Adrenal gland (tissue), 12 donors: ENCODE results near the gene GPATCH2L. TPM values are rescaled to one million over a fixed set of nuclear protein-coding genes. Genes with fewer than 3 reads are reported as not detected.

Source experiments
- DNase-seq, 7 donors: peaks; one replicate each; pipeline ENCODE4 v3.0.0-alpha.2; 2019 to 2020
- H3K27ac ChIP-seq, 5 donors: fragments of 200-600 bp; sonication (generic) in 4 of 5; 1 replicate in 3 of 5; 2 replicates in 2 of 5; pipeline versions ENCODE4 v1.5.1 to v1.8.0; 2016 to 2020; ENCODE audit warnings: mild to moderate bottlenecking in 1 of 5
- H3K27me3 ChIP-seq: fragments of 200-600 bp; 2 replicates; pipeline ENCODE4 v1.8.0; 2021
- H3K36me3 ChIP-seq, 2 donors: fragments of 200-600 bp; replicated peaks in 1 of 2; 1 replicate in 1 of 2; 2 replicates in 1 of 2; pipeline versions ENCODE4 v1.5.1 to v1.8.0; 2018 to 2022
- H3K4me1 ChIP-seq, 2 donors: fragments of 200-600 bp; replicated peaks in 1 of 2; 1 replicate in 1 of 2; 2 replicates in 1 of 2; pipeline versions ENCODE4 v1.5.1 to v1.8.0; 2018 to 2021
- H3K4me3 ChIP-seq, 4 donors: fragments of 200-600 bp; sonication (generic) in 3 of 4; one replicate each; pipeline ENCODE4 v1.5.1; 2016 to 2018
- H3K9me3 ChIP-seq, 3 donors: fragments of 200-600 bp; sonication (generic) in 1 of 3; replicated peaks in 1 of 3; 1 replicate in 2 of 3; 2 replicates in 1 of 3; pipeline versions ENCODE4 v1.5.1 to v1.8.0; 2016 to 2021
- CTCF ChIP-seq, 6 experiments: fragments of 450-650 bp in 4 of 6; fragments of 200-600 bp in 2 of 6; sonication (generic) in 1 of 6; IDR thresholded peaks; 1 replicate in 5 of 6; 2 replicates in 1 of 6; pipeline versions ENCODE4 v1.5.1 to v1.8.0; 2016 to 2021; ENCODE audit warnings: antibody characterized with exemption in 6 of 6, mild to moderate bottlenecking in 2 of 6, moderate library complexity in 1 of 6
- POLR2A ChIP-seq, 2 donors: fragments of 450-650 bp; IDR thresholded peaks; one replicate each; pipeline ENCODE4 v1.6.1; 2017; ENCODE audit warnings: antibody characterized with exemption in 2 of 2, mild to moderate bottlenecking in 2 of 2, moderate library complexity in 1 of 2
- WGBS, 4 donors: extraction: QIAGEN DNeasy Blood & Tissue Kit in 2 of 4; methylation state at CpG; one replicate each; pipeline versions ENCODE4 v1.1.5 to v1.1.7; 2013 to 2017; 5-methylcytosine and 5-hydroxymethylcytosine counted together
- intact Hi-C, 2 donors: fragments of 100-400 bp; cut with DNase I; formaldehyde crosslinking; loops; one replicate each; pipeline versions ENCODE4 v1.14.1 to v1.15.0; 2022 to 2023
- polyA plus RNA-seq, 3 donors: library from polyadenylated mRNA; stranded (reverse); fragments of 200-250 nt in 2 of 3; fragments of 350-450 nt in 1 of 3; fragmentation: Illumina TruSeq in 1 of 3; extraction: RNeasy Lipid Tissue Mini Kit (QIAGEN cat#74804) in 1 of 3; gene quantifications; one replicate each; pipeline ENCODE4 v1.2.3, GENCODE V29; 2013 to 2014
- total RNA-seq, 9 donors: library from RNA; depleted of rRNA in 4 of 9; stranded (reverse); fragments of >200 nt in 4 of 9; fragments of 120-200 nt in 1 of 9; fragmentation: NEBNext Ultra II Directional in 1 of 9; extraction: Animal tissue kit (Norgen Biotek cat#: 25700) in 1 of 9; gene quantifications; one replicate each; pipeline versions ENCODE4 v1.1.0 to v1.2.4, GENCODE V29; 2013 to 2023
- donor health status: healthy with polysubstance abuse.
- donor health status: Bipolar disorder and iron deficiency.
- donor health status: DM: yes; HTN: yes; CAD: no.
- donor health status: DM: no; HTN: no; CAD: no.
- donor health status: DM: no; HTN: no; CAD: no.
- donor health status: DM: yes; HTN: yes; CAD: no.

GPATCH2L gene
- total and polyA plus RNA-seq, 12 donors: 3.2 to 108 (median 41.1) TPM

- no peak for DNase-seq
- no peaks in the 10 kb centered on the region for H3K36me3 ChIP-seq
- H3K27ac ChIP-seq: no peak overlapping the region
- H3K27me3 ChIP-seq: no peaks in the 10 kb centered on the region
- intact Hi-C loops: no loop called here
- H3K4me1 ChIP-seq: no peaks in the 10 kb centered on the region
- TF ChIP-seq CTCF (IDR thresholded peaks at IDR 0.05) (no peak), POLR2A (IDR thresholded peaks at IDR 0.05) (no peak)
- no peaks in the 10 kb centered on the region for H3K9me3 ChIP-seq
- H3K4me3 ChIP-seq: no peak overlapping the region
- 71 to 88% (median 81%) methylated on average over 4 of the region's 4 CpGs for WGBS, 4 donors
These were observed 106.2 kb downstream of the GPATCH2L start for GRCh38 chr14:76257842-76258397.

GRCh38 chr14:76259029-76259735, 107.5 kb downstream of the GPATCH2L start:
- intact Hi-C loops: no loop called here
- WGBS, 4 donors: 64 to 70% (median 64%) methylated on average over 6 of the region's 6 CpGs
- Histone ChIP-seq H3K4me3 (no peak overlapping the region), H3K27me3 (no peaks in the 10 kb centered on the region), H3K4me1 (no peaks in the 10 kb centered on the region), H3K36me3 (no peaks in the 10 kb centered on the region), H3K27ac (no peak overlapping the region), H3K9me3 (no peaks in the 10 kb centered on the region)
- DNase-seq: no peak
- no peak for TF ChIP-seq POLR2A (IDR thresholded peaks at IDR 0.05)

DNA sequence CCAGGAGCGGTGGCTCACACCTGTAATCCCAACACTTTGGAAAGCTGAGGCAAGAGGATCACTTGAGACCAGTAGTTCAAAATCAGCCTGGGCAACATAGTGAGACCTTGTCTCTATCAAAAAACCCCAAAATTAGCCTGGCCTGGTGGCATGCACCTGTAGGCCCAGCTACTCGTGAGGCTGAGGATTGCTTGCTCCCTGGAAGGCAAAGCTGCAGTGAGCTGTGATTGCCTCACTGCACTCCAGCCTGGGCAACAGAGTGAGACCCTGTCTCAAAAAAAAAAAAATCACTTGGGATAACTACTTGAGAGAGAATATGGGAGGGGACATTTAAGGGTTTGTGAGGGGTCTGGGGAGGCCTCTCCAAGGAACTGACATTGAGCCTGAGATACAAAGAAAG, 109.0 kb downstream of the GPATCH2L start:
- Histone ChIP-seq H3K4me1 (no peaks in the 10 kb centered on the region), H3K27ac (no peak overlapping the region), H3K9me3 (no peaks in the 10 kb centered on the region), H3K36me3 (no peaks in the 10 kb centered on the region), H3K4me3 (no peak overlapping the region), H3K27me3 (no peaks in the 10 kb centered on the region)
- intact Hi-C loops: no loop called here
- 67 to 87% (median 76%) methylated on average over 2 of the region's 2 CpGs for WGBS, 4 donors
- no peak for DNase-seq
- TF ChIP-seq POLR2A (IDR thresholded peaks at IDR 0.05): no peak

- WGBS, 4 donors: 46 to 61% (median 60%) methylated on average over 6 of the region's 6 CpGs
- Histone ChIP-seq H3K4me3 (no peak overlapping the region), H3K27ac (no peak overlapping the region), H3K4me1 (no peaks in the 10 kb centered on the region), H3K27me3 (no peaks in the 10 kb centered on the region), H3K9me3 (no peaks in the 10 kb centered on the region), H3K36me3 (no peaks in the 10 kb centered on the region)
- DNase-seq: no peak
- no peak for TF ChIP-seq CTCF (IDR thresholded peaks at IDR 0.05)
- TF ChIP-seq POLR2A (IDR thresholded peaks at IDR 0.05): no peak
- intact Hi-C loops: no loop called here
These were observed 109.7 kb downstream of the GPATCH2L start for GRCh38 chr14:76261371-76261811.

GRCh38 chr14:76262641-76263040, 110.9 kb downstream of the GPATCH2L start:
- no peaks in the 10 kb centered on the region for H3K36me3 ChIP-seq
- no peaks in the 10 kb centered on the region for H3K4me1 ChIP-seq
- H3K27me3 ChIP-seq: no peaks in the 10 kb centered on the region
- no peaks in the 10 kb centered on the region for H3K9me3 ChIP-seq
- DNase-seq: no peak
- 86 to 94% (median 89%) methylated on average over 5 of the region's 5 CpGs for WGBS, 4 donors
- no peak overlapping the region for H3K4me3 ChIP-seq
- intact Hi-C loops: no loop called here
- TF ChIP-seq POLR2A (IDR thresholded peaks at IDR 0.05): no peak
- TF ChIP-seq CTCF (IDR thresholded peaks at IDR 0.05): no peak
- no peak overlapping the region for H3K27ac ChIP-seq

Other genes starting within 250 kb of the GPATCH2L start
- gene TGFB3, start 169.9 kb upstream of the GPATCH2L start, total RNA-seq: 100 to 1,000 TPM in 1 of 9 donors, 10 to 100 TPM in 8; 12.7 to 102 (median 52.1) TPM
- 10 to 100 TPM; 17.1 to 29.1 (median 26.3) TPM for gene TGFB3, start 169.9 kb upstream of the GPATCH2L start, polyA plus RNA-seq
- 10 to 100 TPM; 20.9 to 45.1 (median 29.3) TPM for gene IFT43, start 166.2 kb upstream of the GPATCH2L start, total RNA-seq
- 100 to 1,000 TPM in 1 of 3 donors, 10 to 100 TPM in 2; 25.5 to 101 (median 85.6) TPM for gene IFT43, start 166.2 kb upstream of the GPATCH2L start, polyA plus RNA-seq
- under 1 TPM in 6 of 9 donors, not detected in 3; 0.06 to 0.55 (median 0.27) TPM for gene ESRRB, start 224.2 kb downstream of the GPATCH2L start, total RNA-seq
- under 1 TPM in 1 of 3 donors, not detected in 2; 0.20 TPM for gene ESRRB, start 224.2 kb downstream of the GPATCH2L start, polyA plus RNA-seq